H1 (cell line): ENCODE results near the gene FAM241A.

ENCODE experiments used
- ASH2L ChIP-seq: fragments of 200-600, 300-600 bp; sonication (generic); IDR thresholded peaks from one replicate; pipeline ENCODE4 v1.7.1; 2017; ENCODE audit warnings: low read length
- ATF3 ChIP-seq: IDR thresholded peaks from 2 replicates; pipeline ENCODE4 v1.6.1; 2011; ENCODE audit warnings: low read depth, mild to moderate bottlenecking, low read length; ENCODE audit not compliant: insufficient read depth
- CTCF ChIP-seq, 3 experiments: IDR thresholded peaks; 1 replicate in 2 of 3; 2 replicates in 1 of 3; pipeline versions ENCODE4 v1.5.1 to v1.6.1; 2011; ENCODE audit warnings: low read length in 3 of 3, mild to moderate bottlenecking in 3 of 3, inconsistent platforms in 2 of 3, low read depth in 1 of 3, moderate library complexity in 1 of 3; ENCODE audit not compliant: insufficient read depth in 1 of 3; ENCODE audit errors: control extremely low read depth in 1 of 3
- EGR1 ChIP-seq: IDR thresholded peaks from 2 replicates; pipeline ENCODE4 v1.6.1; 2011; ENCODE audit warnings: low read depth, low read length, borderline replicate concordance
- EP300 ChIP-seq, 2 experiments: IDR thresholded peaks; 1 replicate in 1 of 2; 2 replicates in 1 of 2; pipeline ENCODE4 v1.6.1; 2011 to 2012; ENCODE audit warnings: low read depth in 2 of 2, low read length in 2 of 2, mild to moderate bottlenecking in 2 of 2, borderline replicate concordance in 1 of 2, inconsistent platforms in 1 of 2, moderate library complexity in 1 of 2
- EZH2 ChIP-seq: fragments of 200-600 bp; sonication (generic); IDR thresholded peaks from 2 replicates; pipeline ENCODE4 v1.7.1; 2012; ENCODE audit warnings: low read depth, mild to moderate bottlenecking, moderate library complexity, low read length, inconsistent platforms; ENCODE audit not compliant: severe bottlenecking
- GTF2F1 ChIP-seq: IDR thresholded peaks from 2 replicates; pipeline ENCODE4 v1.6.1; 2012; ENCODE audit warnings: low read depth, low read length, improper control_type of control experiment, borderline replicate concordance
- MAX ChIP-seq: IDR thresholded peaks from 2 replicates; pipeline ENCODE4 v1.6.1; 2012; ENCODE audit warnings: inconsistent platforms
- POLR2A ChIP-seq, 2 experiments: IDR thresholded peaks; 1 replicate in 1 of 2; 2 replicates in 1 of 2; pipeline ENCODE4 v1.6.1; 2011; ENCODE audit warnings: low read depth in 2 of 2, low read length in 2 of 2, mild to moderate bottlenecking in 2 of 2; ENCODE audit errors: control extremely low read depth in 1 of 2
- RFX5 ChIP-seq: IDR thresholded peaks from 2 replicates; pipeline ENCODE4 v1.6.1; 2011; ENCODE audit warnings: low read depth, low read length, improper control_type of control experiment, borderline replicate concordance
- TAF7 ChIP-seq: optimal IDR thresholded peaks from 2 replicates; pipeline ENCODE3; 2011; ENCODE audit warnings: low read depth, mild to moderate bottlenecking, inconsistent platforms, low read length, moderate library complexity, borderline replicate concordance

DNA sequence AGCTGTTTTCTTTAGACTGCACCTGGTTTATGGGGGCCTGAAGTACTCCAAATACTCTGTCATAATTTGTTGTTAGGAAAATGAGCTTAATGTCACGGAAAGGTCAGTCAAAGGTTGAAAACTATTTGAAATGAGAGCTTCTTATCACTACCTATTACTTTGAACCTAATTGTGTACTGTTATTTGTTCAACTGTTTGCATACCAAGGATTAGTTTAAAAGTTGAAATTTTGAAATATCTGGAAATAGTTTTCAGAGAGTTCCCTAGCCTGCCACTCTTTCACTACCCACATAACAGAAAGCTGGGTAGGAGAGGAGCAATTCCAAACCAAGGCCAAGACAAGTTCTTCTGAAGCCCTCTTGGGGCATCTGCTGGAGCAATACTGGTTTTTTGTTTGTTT, 58.3 kb downstream of the FAM241A start:
- TF ChIP-seq RFX5 (no peak), EGR1 (no peak), MAX (no peak), POLR2A (IDR thresholded peaks at IDR 0.05; ENCODE audit: control extremely low read depth in 1 of 2, low read depth in 2 of 2, low read length in 2 of 2) (no peak), CTCF (IDR thresholded peaks at IDR 0.05; ENCODE audit: control extremely low read depth in 1 of 3, insufficient read depth in 1 of 3, low read depth in 1 of 3, low read length in 3 of 3) (no peak), TAF7 (no peak), GTF2F1 (no peak), EZH2 (no peak), EP300 (IDR thresholded peaks at IDR 0.05; ENCODE audit: borderline replicate concordance in 1 of 2, low read depth in 2 of 2, low read length in 2 of 2) (no peak), ASH2L (no peak), ATF3 (no peak)
